Suprapubic skin (tissue), 4 donors: Measurements from ENCODE around the gene MUC5B.

ENCODE experiments used
- POLR2A ChIP-seq, 2 donors: fragments of 450-650 bp; IDR thresholded peaks; one replicate each; pipeline ENCODE4 v1.6.1; 2017; ENCODE audit warnings: antibody characterized with exemption in 2 of 2, mild to moderate bottlenecking in 2 of 2, moderate library complexity in 2 of 2
- POLR2AphosphoS5 ChIP-seq, 3 donors: sonication (generic); formaldehyde crosslinking; IDR thresholded peaks; one replicate each; pipeline ENCODE4 v1.6.1; 2017; ENCODE audit warnings: antibody characterized with exemption in 3 of 3
- TF ChIP-seq, protein P1 (sequence below), 2 donors: fragments of 200-600 bp in 1 of 2; fragments of 450-650 bp in 1 of 2; sonication (generic) in 1 of 2; IDR thresholded peaks; one replicate each; pipeline ENCODE4 v1.5.1; 2016 to 2019; ENCODE audit warnings: antibody characterized with exemption in 2 of 2, mild to moderate bottlenecking in 1 of 2, moderate library complexity in 1 of 2

GRCh38 chr11:1203505-1204271, 19.2 kb upstream of the MUC5B start:
- TF ChIP-seq, protein P1, sequence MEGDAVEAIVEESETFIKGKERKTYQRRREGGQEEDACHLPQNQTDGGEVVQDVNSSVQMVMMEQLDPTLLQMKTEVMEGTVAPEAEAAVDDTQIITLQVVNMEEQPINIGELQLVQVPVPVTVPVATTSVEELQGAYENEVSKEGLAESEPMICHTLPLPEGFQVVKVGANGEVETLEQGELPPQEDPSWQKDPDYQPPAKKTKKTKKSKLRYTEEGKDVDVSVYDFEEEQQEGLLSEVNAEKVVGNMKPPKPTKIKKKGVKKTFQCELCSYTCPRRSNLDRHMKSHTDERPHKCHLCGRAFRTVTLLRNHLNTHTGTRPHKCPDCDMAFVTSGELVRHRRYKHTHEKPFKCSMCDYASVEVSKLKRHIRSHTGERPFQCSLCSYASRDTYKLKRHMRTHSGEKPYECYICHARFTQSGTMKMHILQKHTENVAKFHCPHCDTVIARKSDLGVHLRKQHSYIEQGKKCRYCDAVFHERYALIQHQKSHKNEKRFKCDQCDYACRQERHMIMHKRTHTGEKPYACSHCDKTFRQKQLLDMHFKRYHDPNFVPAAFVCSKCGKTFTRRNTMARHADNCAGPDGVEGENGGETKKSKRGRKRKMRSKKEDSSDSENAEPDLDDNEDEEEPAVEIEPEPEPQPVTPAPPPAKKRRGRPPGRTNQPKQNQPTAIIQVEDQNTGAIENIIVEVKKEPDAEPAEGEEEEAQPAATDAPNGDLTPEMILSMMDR (IDR thresholded peaks at IDR 0.05) = no peak
- TF ChIP-seq POLR2A (IDR thresholded peaks at IDR 0.05) (no peak), POLR2AphosphoS5 (IDR thresholded peaks at IDR 0.05) (no peak)
